T-cell (primary cell): ENCODE data around the gene GAPT. TPM values are rescaled to one million over a fixed set of nuclear protein-coding genes. Genes with fewer than 3 reads are reported as not detected.

Source experiments
- ATAC-seq, 4 experiments: fragments of 200-7000 bp in 3 of 4; fragments of 150-1000 bp in 1 of 4; cut with Tn5 transposase; replicated peaks in 1 of 4; 1 replicate in 3 of 4; 2 replicates in 1 of 4; pipeline ENCODE4 v1.10.0; 2021; ENCODE audit warnings: moderate library complexity in 3 of 4, mild to moderate bottlenecking in 2 of 4, moderate number of reproducible peaks in 1 of 4
- CTCF ChIA-PET, 2 donors: fragments of 300-600 bp; sonication (Branson Sonifier 250); formaldehyde crosslinking; loops; one replicate each; lab custom pipeline; 2022; ENCODE audit warnings: antibody characterized with exemption in 2 of 2; lab: Charles Lee
- POLR2A ChIA-PET, 2 donors: fragments of 300-600 bp; sonication (Branson Sonifier 250); formaldehyde crosslinking; loops; one replicate each; lab custom pipeline; 2022; ENCODE audit warnings: antibody characterized with exemption in 2 of 2; lab: Charles Lee
- DNase-seq, 35 experiments: peaks; one replicate each; pipeline versions ENCODE4 v3.0.0 to v3.0.0-alpha.2; 2013 to 2023
- H3K27ac ChIP-seq: one replicate; pipeline ENCODE4 v1.5.1; 2013; ENCODE audit warnings: low read length
- H3K27me3 ChIP-seq, 2 experiments: replicated peaks in 1 of 2; 1 replicate in 1 of 2; 2 replicates in 1 of 2; pipeline versions ENCODE4 v1.6.1 to v1.7.0; 2013; ENCODE audit warnings: low read length in 1 of 2, mixed read lengths in 1 of 2; ENCODE audit not compliant: control insufficient read depth in 2 of 2, insufficient read depth in 2 of 2; ENCODE audit errors: extremely low read depth in 1 of 2
- H3K36me3 ChIP-seq, 2 donors: 1 replicate in 1 of 2; 2 replicates in 1 of 2; pipeline versions ENCODE4 v1.6.1 to v1.7.0; 2013; ENCODE audit warnings: low read length in 1 of 2; ENCODE audit not compliant: control insufficient read depth in 2 of 2, insufficient read depth in 1 of 2; ENCODE audit errors: extremely low read depth in 1 of 2
- H3K4me1 ChIP-seq, 2 experiments: 1 replicate in 1 of 2; 2 replicates in 1 of 2; pipeline versions ENCODE4 v1.6.1 to v1.7.0; 2013; ENCODE audit warnings: low read length in 2 of 2, mixed read lengths in 1 of 2; ENCODE audit not compliant: insufficient read depth in 2 of 2, control insufficient read depth in 1 of 2; ENCODE audit errors: extremely low read depth in 1 of 2
- H3K4me3 ChIP-seq, 2 donors: 1 replicate in 1 of 2; 2 replicates in 1 of 2; pipeline versions ENCODE4 v1.5.1 to v1.7.0; 2013; ENCODE audit warnings: mild to moderate bottlenecking in 2 of 2, low read length in 1 of 2, moderate library complexity in 1 of 2; ENCODE audit not compliant: control insufficient read depth in 1 of 2; ENCODE audit errors: extremely low read depth in 1 of 2
- H3K9me3 ChIP-seq: 2 replicates; pipeline ENCODE4 v1.7.0; 2013
- H3K27ac Mint-ChIP-seq, 2 donors: one replicate each; pipeline ENCODE4 v1.8.0; 2020 to 2021; ENCODE audit warnings: mild to moderate bottlenecking in 2 of 2, mixed read lengths in 2 of 2
- H3K27me3 Mint-ChIP-seq, 2 donors: one replicate each; pipeline ENCODE4 v1.8.0; 2021 to 2022; ENCODE audit warnings: mixed read lengths in 2 of 2
- H3K36me3 Mint-ChIP-seq: one replicate; pipeline ENCODE4 v1.8.0; 2021; ENCODE audit warnings: mixed read lengths
- H3K4me1 Mint-ChIP-seq, 3 donors: one replicate each; pipeline ENCODE4 v1.8.0; 2020 to 2022; ENCODE audit warnings: mixed read lengths in 3 of 3, mild to moderate bottlenecking in 1 of 3
- H3K4me3 Mint-ChIP-seq, 3 donors: one replicate each; pipeline ENCODE4 v1.8.0; 2020 to 2022; ENCODE audit warnings: mild to moderate bottlenecking in 3 of 3, mixed read lengths in 3 of 3, moderate library complexity in 3 of 3
- H3K9me3 Mint-ChIP-seq, 3 donors: one replicate each; pipeline ENCODE4 v1.8.0; 2020 to 2022; ENCODE audit warnings: mixed read lengths in 3 of 3
- WGBS: methylation state at CpG from one replicate; pipeline ENCODE4 v1.1.5; 2013; ENCODE audit warnings: missing lambda C conversion rate; ENCODE audit not compliant: insufficient coverage; 5-methylcytosine and 5-hydroxymethylcytosine counted together
- total RNA-seq, 35 experiments: library from RNA in 6 of 35; stranded (reverse) in 6 of 35; fragments of 120-200 nt in 1 of 35; gene quantifications; one replicate each; pipeline versions ENCODE4 v1.2.1 to v1.2.4 and lab custom pipeline; 2013 to 2026

The GAPT gene
- total RNA-seq, 5 donors from 2014 or later (not counting 1 experiment from before 2014, with no cell fraction given) = 0.38 to 2.2 (median 0.85) TPM

DNA sequence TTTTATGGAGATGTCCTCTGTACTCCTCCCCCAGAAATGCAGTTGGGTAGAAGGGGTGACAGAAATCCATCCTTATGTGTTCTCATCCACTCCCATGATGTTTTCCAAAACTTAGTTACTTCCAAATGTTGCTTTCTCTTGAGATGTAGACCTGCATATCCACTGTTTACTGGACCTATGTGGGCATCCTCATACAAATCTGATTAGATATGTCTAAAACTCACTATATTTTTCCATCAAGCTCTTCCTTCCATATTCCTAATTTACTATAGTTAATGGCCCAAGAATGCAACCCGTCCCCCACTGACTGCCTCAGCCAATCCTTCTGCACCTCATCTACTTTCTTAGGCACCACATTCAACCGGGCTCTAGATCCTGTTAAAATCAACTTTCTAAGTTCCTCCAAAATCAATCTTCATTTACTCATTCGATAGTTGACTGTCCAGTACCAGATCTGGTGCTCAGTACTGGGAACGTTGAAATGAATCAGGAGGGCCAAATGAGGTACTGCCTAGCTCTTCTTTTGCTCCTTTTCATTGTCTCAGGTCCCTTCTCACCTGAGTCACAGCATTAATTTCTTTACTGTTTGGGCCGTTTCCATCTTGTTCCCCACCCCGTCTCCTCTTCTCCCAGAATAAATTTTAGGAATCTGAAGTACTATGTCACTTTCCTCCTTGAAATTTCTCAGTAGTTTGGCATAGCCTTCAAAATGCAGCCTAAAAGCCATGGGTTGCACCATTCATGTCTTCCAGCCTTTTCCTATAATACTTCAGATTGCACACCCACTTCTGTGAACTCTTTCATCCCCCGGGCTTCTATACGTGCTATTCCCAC is 39.3 kb upstream of the GAPT start:
- Histone ChIP-seq H3K27ac (no peak overlapping the region), H3K4me3 (no peak overlapping the region), H3K36me3 (no peaks in the 10 kb centered on the region), H3K9me3 (no peaks in the 10 kb centered on the region), H3K27me3 (no peaks in the 10 kb centered on the region), H3K4me1 (no peaks in the 10 kb centered on the region)
- H3K4me3 Mint-ChIP-seq = no peak overlapping the region
- peaks cover 14% of the 10 kb centered on the region for H3K36me3 Mint-ChIP-seq
- DNase-seq = no peak
- no peak overlapping the region for H3K27ac Mint-ChIP-seq
- 78% methylated on average over 8 of the region's 8 CpGs for WGBS
- ATAC-seq = no peak
- peaks cover 4% of the 10 kb centered on the region in 2 donors for H3K27me3 Mint-ChIP-seq
- ChIA-PET CTCF (no interaction called here), POLR2A (no interaction called here)
- no peaks in the 10 kb centered on the region for H3K4me1 Mint-ChIP-seq
- no peaks in the 10 kb centered on the region for H3K9me3 Mint-ChIP-seq

DNA sequence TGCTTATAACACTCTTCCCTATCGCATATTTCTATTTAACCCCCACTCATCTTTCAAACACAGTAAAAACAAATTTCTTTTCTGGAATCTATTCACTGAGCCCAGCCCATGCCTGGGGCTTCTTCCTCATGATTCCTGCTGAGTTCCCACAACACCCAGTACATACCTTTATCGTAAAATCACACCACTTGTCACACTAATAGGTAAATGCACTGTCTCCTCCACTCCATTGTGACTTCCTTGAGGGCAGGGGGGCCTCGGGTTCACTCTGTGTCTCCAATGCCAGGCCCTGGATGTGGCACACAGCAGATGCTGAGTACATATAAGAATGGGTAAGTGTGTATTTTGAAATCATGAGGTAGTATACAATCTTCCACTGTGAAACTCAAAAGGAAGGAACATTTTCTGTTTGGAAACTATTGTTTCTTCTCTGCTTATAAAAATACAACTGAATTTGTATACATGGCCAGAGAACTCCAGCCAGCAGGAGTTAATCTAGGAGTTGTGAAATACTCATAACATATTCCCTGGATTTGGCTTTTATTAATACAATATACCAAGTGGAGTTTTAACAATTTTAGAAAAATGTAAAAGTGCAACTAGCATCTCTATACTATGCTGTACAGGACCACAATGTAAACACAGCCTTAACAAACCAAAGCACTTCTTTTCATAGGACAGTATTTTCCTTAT is 38.5 kb upstream of the GAPT start:
- H3K4me1 ChIP-seq = no peaks in the 10 kb centered on the region
- H3K4me3 ChIP-seq = no peak overlapping the region
- H3K27ac Mint-ChIP-seq = no peak overlapping the region
- peaks cover 17% of the 10 kb centered on the region for H3K36me3 Mint-ChIP-seq
- CTCF ChIA-PET = interaction anchor here in 1 of 2 donors (0.6 kb wide), 1 partner anchor 1281 kb away, joined by 3 read pairs; no protein-coding TSS in a partner anchor
- no peaks in the 10 kb centered on the region for H3K27me3 ChIP-seq
- POLR2A ChIA-PET = no interaction called here
- DNase-seq (no peak), ATAC-seq (no peak)
- no peaks in the 10 kb centered on the region for H3K9me3 ChIP-seq
- 100% methylated on average over 1 of the region's 3 CpGs for WGBS
- H3K36me3 ChIP-seq = no peaks in the 10 kb centered on the region
- H3K9me3 Mint-ChIP-seq = no peaks in the 10 kb centered on the region
- no peaks in the 10 kb centered on the region for H3K4me1 Mint-ChIP-seq
- no peak overlapping the region for H3K4me3 Mint-ChIP-seq
- H3K27ac ChIP-seq = no peak overlapping the region
- H3K27me3 Mint-ChIP-seq = peaks cover 4% of the 10 kb centered on the region in 2 donors

DNA sequence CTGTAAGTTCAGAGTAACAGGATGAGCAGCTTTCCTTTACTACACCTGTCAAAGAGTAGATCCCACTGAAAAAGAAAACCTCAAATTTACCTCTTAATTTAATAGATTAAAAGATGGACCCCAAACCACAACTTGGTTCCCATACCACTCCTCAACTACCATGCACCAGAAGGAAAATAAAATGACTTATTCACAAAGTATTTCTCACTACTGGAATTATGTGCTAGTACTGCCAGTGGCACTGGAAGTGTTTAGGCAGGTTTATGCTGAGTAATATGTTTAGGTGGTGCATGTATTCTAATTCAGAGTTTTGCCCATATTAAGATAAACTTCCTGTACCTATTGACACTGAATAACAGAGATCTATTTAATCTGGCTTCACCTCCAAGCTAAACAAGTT is 37.9 kb upstream of the GAPT start:
- Mint-ChIP-seq H3K4me1 (peaks cover 1 to 3% (median 1%) of the 10 kb centered on the region in 3 donors), H3K4me3 (no peak overlapping the region), H3K36me3 (peaks cover 17% of the 10 kb centered on the region), H3K9me3 (no peaks in the 10 kb centered on the region), H3K27ac (no peak overlapping the region), H3K27me3 (peaks cover 4 to 8% of the 10 kb centered on the region in 2 donors)
- Histone ChIP-seq H3K27me3 (no peaks in the 10 kb centered on the region), H3K9me3 (no peaks in the 10 kb centered on the region), H3K27ac (no peak overlapping the region), H3K4me3 (no peak overlapping the region), H3K36me3 (no peaks in the 10 kb centered on the region), H3K4me1 (no peaks in the 10 kb centered on the region)
- no peak for DNase-seq
- ATAC-seq = no peak
- CTCF ChIA-PET = interaction anchor here in 1 of 2 donors (0.6 kb wide), 1 partner anchor 1281 kb away, joined by 3 read pairs; no protein-coding TSS in a partner anchor
- POLR2A ChIA-PET = no interaction called here

DNA sequence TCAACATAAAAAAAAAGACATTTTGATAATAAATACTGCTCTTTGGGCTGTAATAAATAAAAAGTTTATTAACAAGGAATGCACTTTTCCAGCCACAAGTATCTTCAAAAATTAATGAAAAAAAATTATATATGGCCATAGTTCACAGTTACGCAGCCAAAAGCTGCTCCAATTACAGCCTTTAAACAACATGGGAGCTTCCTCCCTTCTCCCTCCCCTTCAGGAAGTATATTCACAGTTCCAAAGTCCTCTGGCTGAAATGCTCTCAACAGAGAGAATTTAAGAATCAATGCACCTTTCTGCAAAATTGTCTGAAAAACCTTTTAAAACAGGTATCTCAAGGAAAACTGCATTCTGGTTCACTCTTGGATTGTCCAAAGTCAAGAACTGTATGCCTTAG is 37.2 kb upstream of the GAPT start:
- Histone ChIP-seq H3K4me1 (peaks cover 3 to 4% of the 10 kb centered on the region in 2 experiments), H3K36me3 (no peaks in the 10 kb centered on the region), H3K9me3 (no peaks in the 10 kb centered on the region), H3K4me3 (no peak overlapping the region), H3K27ac (no peak overlapping the region), H3K27me3 (no peaks in the 10 kb centered on the region)
- WGBS = no CpG with 5 or more reads among the region's 1 CpG
- Mint-ChIP-seq H3K27me3 (peaks cover 4 to 13% of the 10 kb centered on the region in 2 donors), H3K27ac (no peak overlapping the region), H3K4me3 (no peak overlapping the region), H3K36me3 (peaks cover 17% of the 10 kb centered on the region), H3K4me1 (peaks cover 7 to 10% (median 7%) of the 10 kb centered on the region in 3 donors), H3K9me3 (no peaks in the 10 kb centered on the region)
- POLR2A ChIA-PET = no interaction called here
- ATAC-seq (no peak), DNase-seq (no peak)
- CTCF ChIA-PET = no interaction called here

DNA sequence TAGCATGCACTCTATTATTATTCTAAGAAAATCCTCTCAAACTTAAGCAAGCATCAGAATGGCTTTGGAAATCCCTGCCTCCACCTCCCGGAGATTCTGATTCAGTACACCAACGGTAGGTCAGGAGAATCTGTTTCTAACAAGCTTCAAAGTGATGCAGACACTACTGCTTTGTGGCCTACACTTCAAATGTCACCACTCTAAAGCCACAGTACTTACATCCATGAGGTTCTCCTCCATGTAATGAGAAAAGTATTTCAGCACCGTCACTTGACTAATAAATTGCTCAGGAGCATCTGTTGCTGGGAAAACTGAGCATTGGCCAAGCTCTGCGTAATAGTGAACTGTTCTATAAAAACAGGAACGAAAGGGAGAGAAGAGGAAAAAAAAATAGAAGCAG is 36.2 kb upstream of the GAPT start:
- POLR2A ChIA-PET = interaction anchor here in 1 of 2 donors (0.6 kb wide), 1 partner anchor 15 kb away, joined by 3 read pairs; no protein-coding TSS in a partner anchor
- ATAC-seq = no peak

DNA sequence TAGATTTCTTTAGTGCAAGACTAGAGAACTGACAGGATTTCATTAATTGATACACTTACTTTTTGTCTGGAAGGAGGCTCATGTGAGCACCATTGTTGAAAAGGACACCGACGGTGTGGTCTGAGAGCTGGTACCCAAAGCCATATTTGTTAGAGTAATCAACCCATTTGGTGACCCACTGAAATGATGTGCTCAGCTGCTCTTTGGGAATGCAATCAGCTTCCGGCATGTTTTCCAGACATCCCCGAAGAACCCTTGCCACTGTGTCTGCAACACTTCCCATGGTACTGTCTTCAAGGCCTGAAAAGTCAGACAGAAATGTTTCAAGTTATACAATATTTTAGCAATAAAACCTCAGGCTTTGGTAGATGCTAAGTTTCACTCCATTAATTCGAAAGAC is 35.8 kb upstream of the GAPT start:
- Mint-ChIP-seq H3K27me3 (peaks cover 4 to 13% of the 10 kb centered on the region in 2 donors), H3K36me3 (peaks cover 17% of the 10 kb centered on the region), H3K9me3 (no peaks in the 10 kb centered on the region), H3K4me1 (peaks cover 10 to 13% (median 10%) of the 10 kb centered on the region in 3 donors), H3K4me3 (no peak overlapping the region), H3K27ac (no peak overlapping the region)
- ATAC-seq (no peak), DNase-seq (no peak)
- CTCF ChIA-PET = no interaction called here
- Histone ChIP-seq H3K4me1 (peaks cover 4 to 17% of the 10 kb centered on the region in 2 experiments), H3K4me3 (no peak overlapping the region), H3K36me3 (no peaks in the 10 kb centered on the region), H3K9me3 (no peaks in the 10 kb centered on the region), H3K27ac (no peak overlapping the region), H3K27me3 (peaks cover 0 to 4% of the 10 kb centered on the region in 2 experiments)
- 100% methylated on average over 4 of the region's 5 CpGs for WGBS
- POLR2A ChIA-PET = no interaction called here

More for the DNA sequence above, 36.2 kb upstream of the GAPT start:
- Mint-ChIP-seq H3K36me3 (peaks cover 17% of the 10 kb centered on the region), H3K4me1 (peaks cover 10 to 13% (median 10%) of the 10 kb centered on the region in 3 donors), H3K27me3 (peaks cover 4 to 13% of the 10 kb centered on the region in 2 donors), H3K9me3 (no peaks in the 10 kb centered on the region), H3K27ac (no peak overlapping the region), H3K4me3 (no peak overlapping the region)
- Histone ChIP-seq H3K9me3 (no peaks in the 10 kb centered on the region), H3K27me3 (peaks cover 0 to 4% of the 10 kb centered on the region in 2 experiments), H3K27ac (no peak overlapping the region), H3K4me1 (peaks cover 4 to 13% of the 10 kb centered on the region in 2 experiments), H3K36me3 (no peaks in the 10 kb centered on the region), H3K4me3 (no peak overlapping the region)
- 90% methylated on average over 3 of the region's 5 CpGs for WGBS
- CTCF ChIA-PET = no interaction called here
- DNase-seq = no peak
